Activated gamma-delta T cell treated with Interleukin-2 at 50 U/mL for 16 hours (primary cell): Measurements from ENCODE around the gene TBC1D2B.
A peak's percentile ranks its signal among the peaks of the same experiment; 100 is the strongest.
"Not testable (repeated sequence)": the region's sequence is repeated elsewhere in the genome, so short reads cannot be mapped to it uniquely, and the experiment has no call there.

ENCODE experiments used
- DNase-seq: peaks from one replicate; pipeline ENCODE4 v3.0.0-alpha.2; 2020

Gene TBC1D2B

DNA sequence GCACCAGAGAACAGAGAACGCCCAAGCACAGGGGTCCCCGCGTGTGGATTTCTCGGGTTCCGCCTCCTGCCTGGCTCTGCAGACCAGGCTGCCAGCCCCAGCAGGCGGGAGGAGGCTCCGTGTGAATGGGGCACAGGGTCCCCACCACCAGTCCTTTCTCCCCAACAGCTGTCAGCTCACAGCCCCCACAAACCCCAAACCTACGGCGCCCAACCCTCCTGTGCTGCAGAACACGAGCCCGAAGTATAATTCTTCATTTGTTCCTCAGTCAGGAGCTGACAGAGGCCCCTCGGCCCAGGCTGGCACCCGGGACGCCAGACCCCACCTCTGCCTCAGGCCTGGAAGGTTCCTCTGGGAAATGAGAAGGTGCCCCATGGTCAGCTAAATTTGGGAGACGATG lies 78.0 kb downstream of the TBC1D2B start:
- DNase-seq = no peak

DNA sequence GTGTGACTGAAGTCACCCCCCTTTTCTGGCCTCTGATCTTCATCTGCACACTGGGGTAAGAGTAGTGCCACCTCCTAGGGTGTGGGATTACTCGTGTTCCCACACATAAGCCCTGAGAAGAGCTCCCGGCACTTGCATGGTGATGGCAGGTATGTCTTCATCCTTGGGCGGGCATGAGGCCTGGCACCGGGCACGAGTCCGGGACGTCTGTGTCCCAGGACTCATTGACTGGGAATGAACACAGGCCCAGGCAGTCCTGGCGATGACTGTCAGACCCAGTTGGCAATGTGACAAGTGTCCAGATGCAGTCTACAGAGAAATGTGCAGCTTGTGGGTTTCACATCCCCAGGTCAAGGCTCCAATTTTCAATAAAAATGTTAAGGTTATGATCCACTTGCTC lies 78.9 kb downstream of the TBC1D2B start:
- DNase-seq = no peak

DNA sequence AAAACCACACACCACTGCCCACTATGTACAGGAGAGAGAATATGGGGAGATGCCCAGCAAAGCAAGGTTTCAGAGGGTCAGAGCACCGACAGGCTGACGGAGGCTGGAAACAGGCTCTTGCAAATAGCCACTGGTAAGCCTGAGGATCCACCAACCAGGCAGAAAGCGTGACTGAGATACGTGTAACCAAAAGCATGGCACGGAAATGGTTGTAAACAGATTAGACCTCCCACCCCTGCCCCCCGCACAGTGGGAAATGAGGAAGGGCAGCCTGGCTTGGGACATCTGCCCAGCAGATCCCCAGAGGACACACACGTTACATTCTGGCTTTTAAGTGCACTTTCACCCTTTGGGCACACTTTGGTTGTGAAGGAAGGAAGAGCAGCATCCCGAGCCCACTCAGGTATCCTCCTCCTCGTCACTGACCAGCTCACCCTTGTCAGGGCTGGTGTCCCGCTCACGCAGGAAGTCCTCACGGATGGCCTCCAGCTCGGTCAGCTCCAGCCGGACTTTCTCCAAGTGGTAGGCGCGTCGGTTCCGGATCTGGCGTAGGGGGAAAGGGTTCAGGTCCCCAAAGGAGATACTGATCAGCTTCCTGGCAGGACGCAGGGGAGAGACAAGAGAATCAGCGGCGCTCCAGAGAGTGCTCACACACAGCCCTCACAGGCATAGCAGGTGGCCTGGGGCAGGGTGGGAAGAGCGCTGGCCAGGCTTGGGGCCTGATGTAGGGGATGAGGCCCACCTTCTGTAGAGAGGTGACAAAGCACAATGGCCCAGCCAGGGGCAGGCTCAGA lies 79.6 kb downstream of the TBC1D2B start:
- DNase-seq = not testable (repeated sequence)

DNA sequence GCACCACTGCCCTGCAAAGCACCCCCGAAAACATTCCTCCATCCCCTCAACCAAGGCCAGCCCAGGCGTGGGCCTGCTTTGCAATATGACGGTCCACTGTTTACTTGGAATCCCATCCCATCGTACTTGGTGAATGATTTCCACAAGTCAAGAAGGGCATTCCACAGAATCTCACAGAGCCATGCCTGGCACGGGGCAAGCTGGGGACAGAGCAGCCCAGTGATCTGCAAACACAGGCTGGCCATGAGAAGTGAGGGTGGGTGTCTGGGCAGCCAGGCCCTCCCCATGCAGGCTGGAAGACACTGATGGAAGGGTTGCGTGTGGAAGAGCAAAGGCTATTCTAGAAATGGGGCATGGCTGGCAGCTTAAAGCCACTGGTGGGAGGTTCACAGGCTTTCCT lies 80.3 kb downstream of the TBC1D2B start:
- not testable (repeated sequence) for DNase-seq

DNA sequence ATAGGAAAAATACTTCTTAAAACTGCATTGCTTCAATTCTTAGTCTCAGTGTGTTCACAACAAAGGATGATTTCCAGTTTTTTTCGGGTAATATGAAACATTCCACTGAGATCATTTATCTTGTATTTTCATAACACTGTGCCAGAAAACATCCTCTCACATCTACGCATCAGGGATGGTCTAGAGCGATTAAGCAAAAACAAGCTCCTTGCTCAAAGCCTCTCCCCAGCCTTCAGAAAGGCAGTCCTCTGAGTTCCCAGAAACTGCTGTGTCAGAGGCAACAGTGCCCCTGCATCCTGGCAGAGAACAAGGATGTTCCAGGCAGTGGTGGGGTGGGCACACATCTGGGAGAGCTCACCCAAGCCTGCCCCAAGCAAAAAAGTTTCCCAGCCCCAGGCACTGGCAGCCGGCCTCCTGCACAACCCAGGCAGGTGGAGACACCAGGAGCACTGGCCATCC lies 80.8 kb downstream of the TBC1D2B start:
- DNase-seq = not testable (repeated sequence)

DNA sequence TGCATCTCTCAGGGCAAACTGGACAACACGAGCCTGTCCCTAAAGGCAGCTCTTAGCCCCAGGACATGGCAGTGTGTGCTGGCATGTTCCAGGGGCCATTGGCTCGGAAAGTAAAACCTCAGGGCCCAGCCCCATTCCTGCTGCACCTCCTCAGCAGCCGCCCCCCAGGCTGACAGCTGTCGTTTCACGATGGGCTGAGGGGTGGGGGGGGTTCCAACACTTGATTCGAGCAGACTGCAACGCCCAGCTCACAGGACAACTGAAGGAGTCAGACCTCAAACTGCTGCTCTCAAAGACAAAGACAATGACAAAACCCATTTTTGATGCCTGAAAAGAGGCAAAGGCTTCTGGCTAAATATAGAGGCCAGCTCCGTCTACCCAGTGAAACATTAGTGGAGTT lies 81.3 kb downstream of the TBC1D2B start:
- not testable (repeated sequence) for DNase-seq

DNA sequence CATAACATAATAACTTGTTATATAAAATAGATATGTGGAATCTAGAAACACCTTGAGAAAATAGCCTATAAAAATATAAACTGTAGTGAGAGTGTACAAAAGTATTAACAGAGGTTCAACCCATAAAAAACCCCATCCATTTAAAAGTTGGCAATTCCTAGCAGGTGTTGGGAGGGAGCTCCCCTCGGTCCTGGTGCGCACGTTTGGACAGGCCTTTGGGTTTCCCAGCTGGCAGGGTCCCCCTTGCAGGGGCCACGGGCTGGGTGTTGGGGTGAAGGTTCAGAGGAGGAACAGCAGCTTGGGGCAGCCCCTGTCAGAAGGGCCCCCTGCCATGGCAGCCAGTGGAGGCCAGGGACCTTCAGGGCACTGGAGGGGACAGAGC lies 82.0 kb downstream of the TBC1D2B start:
- DNase-seq = not testable (repeated sequence)

DNA sequence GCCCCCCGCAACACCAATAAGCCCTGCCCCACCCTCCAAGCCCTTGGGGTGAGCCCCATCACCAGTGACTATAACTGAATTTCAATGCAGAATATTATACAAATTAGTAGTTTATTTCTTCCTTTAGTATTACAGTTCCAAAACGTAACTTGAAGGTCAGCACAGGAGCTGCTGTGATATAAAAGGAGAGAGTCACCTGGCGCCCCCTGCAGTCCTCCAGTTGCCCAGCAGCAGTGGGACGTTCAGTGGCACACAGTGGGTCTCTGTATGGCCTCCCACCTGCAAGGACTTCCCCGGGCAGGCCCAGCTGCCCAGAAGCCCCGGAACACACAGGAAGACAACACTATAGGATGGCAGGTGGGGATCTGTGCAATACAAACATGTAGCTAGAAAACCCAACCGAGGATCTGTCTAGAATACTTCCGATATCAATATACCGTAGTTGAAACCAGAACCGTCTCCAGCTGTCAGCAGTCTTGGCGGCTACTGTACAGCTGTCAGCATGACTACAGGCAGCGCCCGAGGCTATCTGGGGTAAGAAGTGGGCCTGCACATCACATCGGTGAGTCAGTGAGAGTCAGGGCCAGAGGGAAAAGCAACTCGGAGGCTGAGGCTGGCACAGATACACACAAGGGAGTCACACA lies 82.5 kb downstream of the TBC1D2B start:
- not testable (repeated sequence) for DNase-seq

DNA sequence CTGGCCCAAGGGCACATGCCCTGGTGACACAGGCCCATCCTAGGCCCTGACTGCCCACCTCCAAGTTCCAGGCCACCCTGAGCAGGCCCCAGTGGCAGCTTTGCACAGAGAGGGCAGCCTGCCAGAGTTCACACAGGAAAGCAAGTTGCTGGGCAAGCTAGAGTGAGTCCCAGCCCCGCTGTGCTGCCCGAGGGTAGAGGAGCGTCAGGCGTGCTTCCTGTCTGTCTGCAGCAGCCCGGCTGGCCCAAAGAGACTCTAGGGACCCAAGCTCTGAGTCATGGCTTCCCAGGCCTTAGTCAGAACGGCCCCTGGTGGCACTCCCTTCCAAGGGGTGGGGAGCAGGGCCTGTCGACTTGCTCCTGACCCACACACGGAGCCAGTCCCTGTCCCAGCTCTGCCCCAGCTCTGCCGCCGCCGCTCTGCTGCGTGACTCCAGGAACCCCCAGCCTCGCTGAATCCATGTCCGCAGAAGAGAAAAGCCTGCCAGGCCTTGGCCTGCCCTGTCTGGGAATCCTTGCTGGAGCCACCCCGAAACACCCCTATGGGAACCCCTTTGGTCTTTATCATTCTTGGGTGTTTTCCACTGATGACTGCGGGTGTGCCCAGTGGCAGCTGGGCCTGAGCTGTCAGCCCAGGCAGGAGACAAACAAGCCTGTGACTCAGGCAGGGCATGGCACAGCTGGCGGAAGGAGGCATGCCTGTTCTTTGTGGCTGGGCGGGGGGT lies 83.4 kb downstream of the TBC1D2B start:
- peak; percentile 52 for DNase-seq

DNA sequence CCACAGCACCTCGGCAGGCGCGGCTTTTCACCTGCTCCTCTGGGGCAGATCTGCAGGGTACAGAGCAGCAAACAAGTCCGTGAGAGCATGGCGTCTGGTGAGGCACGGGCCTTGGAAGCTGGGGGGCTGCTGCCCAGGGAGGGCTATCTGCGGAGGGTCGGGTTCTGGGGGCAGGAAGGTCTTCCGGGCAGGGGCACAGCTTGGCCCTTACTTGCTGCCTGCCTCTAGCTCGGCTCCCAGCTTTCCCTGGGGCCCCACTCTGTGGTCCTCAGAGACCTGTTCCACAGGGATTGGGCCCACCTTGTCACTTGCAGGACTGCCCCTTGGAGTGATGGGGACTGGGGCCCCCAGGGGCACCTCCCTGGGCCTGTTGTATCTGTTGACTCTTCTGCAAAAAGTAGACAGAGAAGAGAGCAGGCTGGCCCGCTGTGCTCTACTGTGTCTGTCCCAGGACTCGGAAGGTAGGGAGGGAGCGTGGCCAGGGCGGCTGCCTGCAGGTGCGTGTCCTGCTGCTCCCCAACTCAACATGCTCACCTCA lies 84.1 kb downstream of the TBC1D2B start:
- DNase-seq = no peak

DNA sequence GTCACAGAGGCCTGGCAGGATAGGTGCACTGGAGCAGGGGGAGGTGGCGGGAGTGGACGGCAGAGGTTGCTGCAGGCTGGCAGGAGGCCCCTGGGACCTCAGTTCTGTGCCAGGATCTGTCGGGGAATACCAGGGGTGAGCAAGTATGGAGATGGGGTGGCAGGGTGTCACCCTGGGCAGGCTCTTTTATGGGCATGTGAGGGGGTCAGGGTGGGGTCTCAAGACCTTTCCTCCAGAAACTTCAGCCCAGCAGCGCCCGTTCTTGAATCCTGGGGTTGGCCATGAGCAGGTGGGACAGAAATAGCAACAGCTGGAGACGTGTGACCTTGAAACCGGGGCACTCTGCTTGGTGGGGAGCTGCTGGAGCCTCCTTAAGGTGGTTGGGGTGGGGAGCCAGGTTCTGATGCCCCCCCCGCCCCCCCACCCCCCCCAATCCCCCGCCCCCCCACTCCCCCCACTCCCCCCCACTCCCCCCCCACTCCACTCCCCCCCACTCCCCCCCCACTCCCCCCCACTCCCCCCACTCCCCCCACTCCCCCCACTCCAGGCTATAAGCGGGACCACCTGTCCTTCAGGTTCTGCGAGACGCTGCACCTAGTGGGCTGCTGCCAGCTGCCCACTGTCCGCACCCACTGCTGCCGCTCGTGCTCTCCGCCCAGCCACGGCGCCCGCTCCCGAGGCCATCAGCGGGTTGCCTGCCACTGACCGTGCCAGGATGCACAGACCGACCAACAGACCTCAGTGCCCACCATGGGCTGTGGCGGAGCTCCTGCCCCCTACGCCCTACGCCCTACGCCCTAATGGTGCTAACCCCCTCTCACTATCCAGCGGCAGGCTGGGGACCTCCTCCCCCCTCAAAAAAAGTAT lies 84.9 kb downstream of the TBC1D2B start:
- DNase-seq = no peak

DNA sequence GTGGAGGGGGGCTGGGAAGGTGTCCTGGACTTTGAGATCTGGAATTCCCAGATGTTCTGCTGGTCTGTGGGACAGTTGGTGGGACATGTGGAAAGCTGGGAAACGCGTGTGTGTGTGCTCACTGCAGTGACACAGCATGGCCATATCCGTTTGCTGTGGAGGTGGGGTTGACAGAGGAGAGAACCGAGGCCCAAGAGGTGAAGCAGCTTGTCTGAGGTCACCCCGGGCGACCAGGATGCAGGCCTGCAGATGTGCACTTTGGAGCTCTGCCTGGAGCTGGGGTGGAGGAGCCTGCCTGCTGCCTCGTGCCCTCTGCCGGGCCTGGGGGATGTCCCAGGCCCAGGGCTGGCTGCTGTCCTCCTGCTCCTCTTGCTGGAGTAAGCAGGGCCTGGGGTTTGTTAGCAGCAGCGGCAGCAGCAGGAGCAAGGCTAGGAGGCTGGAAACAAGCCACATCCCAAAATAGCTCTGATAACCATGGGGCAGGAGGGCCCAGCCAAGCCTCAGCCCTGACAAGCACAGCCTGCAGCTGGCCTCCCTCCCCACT lies 85.8 kb downstream of the TBC1D2B start:
- DNase-seq = not testable (repeated sequence)

DNA sequence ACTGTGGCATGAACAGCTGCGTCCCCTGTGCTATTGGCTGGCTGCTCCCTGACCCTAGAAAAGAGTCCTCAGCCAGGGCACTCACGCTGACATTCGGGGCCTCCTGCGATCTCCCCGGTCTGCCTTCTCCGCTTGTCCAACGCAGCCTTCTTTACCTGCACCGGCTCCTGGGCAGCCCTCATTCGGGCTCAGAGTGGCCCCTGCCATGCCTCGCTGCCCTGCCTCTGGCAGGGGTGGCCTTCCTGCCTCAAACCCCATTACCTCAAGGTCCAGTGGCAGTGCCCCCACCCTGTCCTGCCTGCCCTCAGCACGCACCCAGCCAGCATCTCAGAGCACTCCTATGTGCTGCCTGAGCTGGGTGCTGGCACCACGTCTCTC lies 86.5 kb downstream of the TBC1D2B start:
- no peak for DNase-seq

DNA sequence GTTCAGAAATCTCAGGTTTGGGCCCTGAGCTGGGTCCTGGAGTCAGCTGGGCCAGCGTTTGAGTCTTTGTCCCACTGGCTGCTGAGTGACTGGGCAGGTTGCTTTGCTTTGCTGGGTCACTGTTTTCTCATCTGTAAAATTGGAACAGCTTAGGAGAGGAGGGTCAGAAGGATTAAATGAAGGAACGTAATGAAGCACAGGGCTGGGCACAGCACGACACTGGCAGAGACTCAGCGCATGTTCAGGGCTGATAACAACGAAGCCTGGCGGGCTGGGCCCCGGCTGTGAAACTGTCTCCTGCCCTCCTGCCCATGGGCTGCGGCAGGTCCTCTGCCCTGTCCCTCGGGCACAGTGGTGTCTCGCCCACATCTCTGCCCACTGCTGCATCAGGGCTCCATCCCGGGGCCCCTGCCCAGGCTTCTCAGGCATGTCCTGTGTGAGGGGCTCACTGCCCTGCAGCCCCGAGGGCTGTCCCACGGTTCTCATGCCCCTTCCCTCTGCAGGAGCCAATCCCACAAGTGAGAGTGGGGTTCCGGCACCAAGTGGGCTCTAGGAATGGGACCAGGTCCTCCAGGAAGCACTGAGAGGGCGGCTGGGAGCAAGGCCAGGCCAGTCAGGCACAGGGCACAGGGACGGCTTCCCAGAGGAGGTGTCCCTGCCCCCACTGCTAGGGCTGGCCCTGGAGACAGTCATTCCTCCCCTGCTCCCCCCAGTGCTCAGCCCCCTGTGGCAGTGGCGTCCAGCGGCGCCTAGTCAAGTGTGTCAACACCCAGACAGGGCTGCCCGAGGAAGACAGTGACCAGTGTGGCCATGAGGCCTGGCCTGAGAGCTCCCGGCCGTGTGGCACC lies 88.0 kb downstream of the TBC1D2B start:
- no peak for DNase-seq

DNA sequence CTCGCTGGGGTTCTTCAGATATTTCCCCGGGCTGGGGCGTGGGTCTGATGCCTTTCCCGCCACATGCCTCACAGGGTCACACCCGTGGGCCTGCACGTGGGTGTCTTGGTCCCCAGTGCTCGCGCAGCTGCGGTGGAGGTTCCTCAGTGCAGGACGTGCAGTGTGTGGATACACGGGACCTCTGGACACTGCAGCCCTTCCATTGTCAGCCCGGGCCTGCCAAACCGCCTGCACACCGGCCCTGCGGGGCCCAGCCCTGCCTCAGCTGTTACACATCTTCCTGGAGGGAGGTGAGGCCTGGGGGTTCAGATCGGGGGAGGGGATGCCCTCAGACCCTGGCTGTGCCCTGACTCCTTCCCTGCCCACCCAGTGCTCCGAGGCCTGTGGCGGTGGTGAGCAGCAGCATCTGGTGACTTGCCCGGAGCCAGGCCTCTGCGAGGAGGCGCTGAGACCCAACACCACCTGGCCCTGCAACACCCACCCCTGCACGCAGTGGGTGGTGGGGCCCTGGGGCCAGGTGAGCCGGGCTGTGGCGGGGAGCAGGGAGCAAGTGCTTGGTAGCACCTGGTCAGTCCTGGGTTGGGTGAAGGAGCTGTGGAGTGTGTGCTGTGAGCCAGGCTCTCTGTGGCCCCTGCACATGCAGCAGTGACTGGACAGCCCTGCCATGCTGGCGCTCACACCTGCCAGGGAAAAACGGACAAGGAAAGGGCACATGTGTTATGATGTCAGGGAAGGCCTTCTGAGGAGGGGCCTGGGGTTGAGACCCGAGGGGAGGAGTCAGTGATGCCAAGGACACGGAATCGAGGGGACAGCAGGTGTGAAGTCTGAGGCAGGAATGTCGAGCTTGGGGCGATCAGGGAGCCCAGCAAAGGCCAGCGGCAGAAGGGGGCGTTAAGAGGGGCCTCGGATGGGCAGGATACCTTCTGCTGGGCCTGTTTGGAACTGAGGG lies 88.9 kb downstream of the TBC1D2B start:
- DNase-seq = no peak

DNA sequence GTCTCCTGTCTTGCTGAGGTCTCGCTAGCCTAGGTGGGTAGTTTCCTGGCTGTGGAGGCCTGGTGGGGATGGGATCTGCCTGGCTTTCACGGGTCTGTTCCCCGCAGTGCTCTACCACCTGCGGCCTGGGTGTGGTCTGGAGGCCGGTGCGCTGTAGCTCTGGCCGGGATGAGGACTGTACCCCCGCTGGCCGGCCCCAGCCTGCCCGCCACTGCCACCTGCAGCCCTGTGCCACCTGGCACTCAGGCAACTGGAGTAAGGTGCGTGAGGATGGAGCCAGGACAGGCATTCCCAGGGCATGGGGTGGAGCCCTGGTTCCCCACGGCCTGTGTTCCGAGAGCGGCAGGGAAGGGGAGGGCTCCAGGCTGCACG lies 89.8 kb downstream of the TBC1D2B start:
- DNase-seq = not testable (repeated sequence)

DNA sequence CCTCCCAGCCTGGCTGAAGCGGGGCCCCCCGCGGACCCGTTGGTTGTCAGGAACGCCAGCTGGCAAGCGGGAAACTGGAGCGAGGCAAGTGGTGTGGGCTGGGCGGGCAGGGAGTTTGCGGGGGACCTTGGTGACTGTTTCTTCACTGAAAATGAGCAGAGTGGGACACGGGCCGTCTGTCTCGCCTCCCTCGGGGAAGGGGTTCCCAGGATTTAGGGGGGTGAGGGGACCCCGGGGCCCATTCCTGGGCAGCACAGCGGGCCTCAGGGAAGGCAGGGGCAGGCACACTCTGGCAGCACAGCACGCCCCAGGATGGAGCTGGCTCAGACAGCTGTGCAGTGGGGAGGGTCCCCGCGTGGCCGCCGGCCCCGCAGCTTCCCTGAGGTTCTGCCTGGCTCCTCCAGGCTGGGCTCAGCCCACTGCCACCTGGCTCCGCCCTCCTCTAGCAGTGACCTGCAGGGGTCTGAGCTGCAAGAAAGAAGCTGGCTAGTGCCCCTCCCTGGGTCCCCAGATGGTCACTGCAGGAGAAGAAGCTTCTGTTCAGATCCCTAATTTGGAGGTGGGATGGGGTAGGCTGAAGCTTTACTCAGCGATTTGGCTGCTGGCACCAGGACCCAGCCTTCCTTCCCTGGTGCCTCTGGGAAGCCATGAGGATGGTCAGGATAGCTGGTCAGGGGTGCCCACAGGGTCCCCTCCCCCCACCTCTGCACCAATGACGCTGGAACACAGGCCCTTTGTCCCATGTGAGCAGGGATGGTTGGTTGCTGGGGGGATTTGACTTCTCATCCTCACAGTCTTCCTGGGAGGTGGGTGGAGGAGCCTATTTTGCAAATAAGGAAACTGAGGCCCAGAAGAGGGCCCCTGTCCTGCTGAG lies 90.4 kb downstream of the TBC1D2B start:
- DNase-seq = no peak

DNA sequence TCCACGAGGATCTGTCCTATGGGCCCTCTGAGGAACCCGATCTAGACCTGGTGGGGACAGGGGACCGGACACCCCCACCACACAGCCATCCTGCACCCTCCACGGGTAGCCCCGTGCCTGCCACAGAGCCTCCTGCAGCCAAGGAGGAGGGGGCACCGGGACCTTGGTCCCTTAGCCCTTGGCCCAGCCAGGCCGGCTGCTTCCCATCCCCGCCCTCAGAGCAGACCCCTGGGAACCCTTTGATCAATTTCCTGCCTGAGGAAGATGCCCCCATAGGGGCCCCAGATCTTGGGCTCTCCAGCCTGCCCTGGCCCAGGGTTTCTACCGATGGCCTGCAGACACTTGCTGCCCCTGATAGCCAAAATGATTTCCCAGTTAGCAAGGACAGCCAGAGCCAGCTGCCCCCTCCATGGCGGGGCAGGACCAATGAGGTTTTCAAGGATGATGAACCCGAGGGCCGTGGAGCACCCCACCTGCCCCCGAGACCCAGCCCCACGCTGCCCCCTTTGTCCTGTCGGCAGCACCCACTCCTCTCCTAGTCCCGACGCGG lies 91.5 kb downstream of the TBC1D2B start:
- DNase-seq = no peak
